Measurements from ENCODE around the gene OR10J5.
"Not testable (repeated sequence)": the region's sequence is repeated elsewhere in the genome, so short reads cannot be mapped to it uniquely, and the experiment has no call there.

Gene OR10J5

GRCh38 chr1:159535907-159536306 lies at the start of gene OR10J5:
Gene OR10J5 (minus strand): TSS chr1:159536007. CDS start chr1:159536007, 0 bp downstream.
- no peak for DNase-seq

GRCh38 chr1:159584536-159584935 lies 48.7 kb upstream of the OR10J5 start:
- DNase-seq: no peak

GRCh38 chr1:159581422-159581821 lies 45.6 kb upstream of the OR10J5 start:
- no peak for DNase-seq

GRCh38 chr1:159580340-159580739 lies 44.5 kb upstream of the OR10J5 start:
- DNase-seq: no peak

GRCh38 chr1:159577446-159577845 lies 41.6 kb upstream of the OR10J5 start:
- DNase-seq: no peak

GRCh38 chr1:159562680-159563079 lies 26.9 kb upstream of the OR10J5 start:
- no peak for DNase-seq

GRCh38 chr1:159561497-159561896 lies 25.7 kb upstream of the OR10J5 start:
- no peak for DNase-seq

- DNase-seq: no peak
Measured at GRCh38 chr1:159560599-159560998, 24.8 kb upstream of the OR10J5 start.

GRCh38 chr1:159556931-159557369 lies 21.1 kb upstream of the OR10J5 start:
- DNase-seq: no peak

GRCh38 chr1:159554696-159555095 lies 18.9 kb upstream of the OR10J5 start:
- no peak for DNase-seq

GRCh38 chr1:159554261-159554660 lies 18.5 kb upstream of the OR10J5 start:
- no peak for DNase-seq

- no peak for DNase-seq
Measured at GRCh38 chr1:159548126-159548525, 12.3 kb upstream of the OR10J5 start.

GRCh38 chr1:159532922-159533321 lies 2.9 kb downstream of the OR10J5 start:
- DNase-seq: no peak

- DNase-seq: not testable (repeated sequence)
Measured at GRCh38 chr1:159524792-159525191, 11.0 kb downstream of the OR10J5 start.

GRCh38 chr1:159510229-159510541 lies 25.6 kb downstream of the OR10J5 start:
- no peak for DNase-seq

- DNase-seq: no peak
Measured at GRCh38 chr1:159509440-159510228, 26.2 kb downstream of the OR10J5 start.

GRCh38 chr1:159508951-159509350 lies 26.9 kb downstream of the OR10J5 start:
- no peak for DNase-seq

GRCh38 chr1:159505676-159506075 lies 30.1 kb downstream of the OR10J5 start:
- no peak for DNase-seq

GRCh38 chr1:159501082-159501481 lies 34.7 kb downstream of the OR10J5 start:
- no peak for DNase-seq

GRCh38 chr1:159494513-159495210 lies 41.1 kb downstream of the OR10J5 start:
- not testable (repeated sequence) for DNase-seq

- no peak for DNase-seq
Measured at GRCh38 chr1:159493354-159493753, 42.5 kb downstream of the OR10J5 start.

- no peak for DNase-seq
Measured at GRCh38 chr1:159492575-159493323, 43.1 kb downstream of the OR10J5 start.

Measured in CD4-positive, alpha-beta T cell treated with Interleukin-1 beta for 1 hour (primary cell).